ENCODE data around the gene SYNDIG1. TPM values are rescaled to one million over a fixed set of nuclear protein-coding genes. Genes with fewer than 3 reads are reported as not detected.
"Not testable (repeated sequence)": the region's sequence is repeated elsewhere in the genome, so short reads cannot be mapped to it uniquely, and the experiment has no call there.

Gene SYNDIG1
- total RNA-seq, 1 donor from 2014 or later, result not detected

DNA sequence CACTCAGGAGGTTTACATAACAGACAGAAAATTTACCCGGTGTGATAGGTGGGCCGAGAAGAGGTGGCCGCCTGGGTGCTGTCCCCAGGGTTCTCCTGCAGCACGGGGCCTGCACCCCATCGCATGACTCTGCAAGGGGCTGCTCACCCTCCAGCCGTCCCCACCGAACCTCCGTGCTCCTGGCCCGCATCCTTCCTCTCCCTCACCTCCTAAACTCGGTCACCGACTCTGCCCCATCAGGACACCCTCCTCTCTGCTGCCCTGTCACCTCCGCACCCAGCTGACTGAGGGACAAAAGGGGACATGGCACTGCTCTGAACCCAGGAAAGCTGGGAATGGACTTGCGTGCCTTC lies 147.6 kb downstream of the SYNDIG1 start:
- Mint-ChIP-seq H3K9me3 (no peaks in the 10 kb centered on the region), H3K4me1 (ENCODE audit: low read depth) (no peaks in the 10 kb centered on the region), H3K27ac (no peak overlapping the region), H3K36me3 (ENCODE audit: low read depth) (no peaks in the 10 kb centered on the region), H3K4me3 (no peak overlapping the region), H3K27me3 (ENCODE audit: insufficient read depth) (no peaks in the 10 kb centered on the region)
- no peak for DNase-seq (ENCODE audit: low spot score)
- intact Hi-C loops (cut with micrococcal nuclease), result no loop called here

GRCh38 chr20:24617757-24618450 lies 148.5 kb downstream of the SYNDIG1 start:
- no peak overlapping the region for H3K4me3 Mint-ChIP-seq

GRCh38 chr20:24618739-24619138 lies 149.3 kb downstream of the SYNDIG1 start:
- intact Hi-C loops (cut with micrococcal nuclease), result no loop called here

More at GRCh38 chr20:24617757-24618450, 148.5 kb downstream of the SYNDIG1 start:
- Mint-ChIP-seq H3K4me1 (ENCODE audit: low read depth) (no peaks in the 10 kb centered on the region), H3K9me3 (no peaks in the 10 kb centered on the region), H3K27me3 (ENCODE audit: insufficient read depth) (peaks cover 2% of the 10 kb centered on the region), H3K27ac (no peak overlapping the region), H3K36me3 (ENCODE audit: low read depth) (no peaks in the 10 kb centered on the region)
- intact Hi-C loops (cut with micrococcal nuclease), result no loop called here
- DNase-seq (ENCODE audit: low spot score), result no peak

DNA sequence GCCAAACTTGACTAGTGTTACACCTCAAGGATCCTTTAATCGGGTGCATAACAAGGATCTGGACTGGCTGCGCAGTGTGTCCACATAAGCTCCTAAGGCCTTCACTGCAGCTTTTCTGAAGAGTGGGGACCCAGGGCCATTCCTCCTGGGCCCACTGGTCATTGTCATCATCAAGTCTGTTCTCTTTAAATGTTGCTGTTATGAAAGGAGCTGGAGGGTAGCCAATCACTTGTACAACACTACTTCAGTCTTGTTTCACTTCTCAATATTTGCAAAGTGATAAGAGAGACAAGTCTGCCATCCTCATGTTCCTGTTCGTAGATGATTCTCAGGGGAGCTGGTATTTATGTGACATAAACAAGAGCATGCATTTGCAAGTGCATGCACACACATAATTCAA lies 149.8 kb downstream of the SYNDIG1 start:
- Mint-ChIP-seq H3K27me3 (ENCODE audit: insufficient read depth) (peaks cover 5% of the 10 kb centered on the region), H3K4me1 (ENCODE audit: low read depth) (no peaks in the 10 kb centered on the region), H3K4me3 (no peak overlapping the region), H3K27ac (no peak overlapping the region), H3K36me3 (ENCODE audit: low read depth) (no peaks in the 10 kb centered on the region), H3K9me3 (no peaks in the 10 kb centered on the region)
- no peak for DNase-seq (ENCODE audit: low spot score)
- intact Hi-C loops (cut with micrococcal nuclease), result no loop called here

More at GRCh38 chr20:24618739-24619138, 149.3 kb downstream of the SYNDIG1 start:
- H3K27ac Mint-ChIP-seq, result no peak overlapping the region
- no peak for DNase-seq (ENCODE audit: low spot score)
- no peak overlapping the region for H3K4me3 Mint-ChIP-seq
- H3K4me1 Mint-ChIP-seq (ENCODE audit: low read depth), result no peaks in the 10 kb centered on the region
- peaks cover 5% of the 10 kb centered on the region for H3K27me3 Mint-ChIP-seq (ENCODE audit: insufficient read depth)
- H3K36me3 Mint-ChIP-seq (ENCODE audit: low read depth), result no peaks in the 10 kb centered on the region
- no peaks in the 10 kb centered on the region for H3K9me3 Mint-ChIP-seq

DNA sequence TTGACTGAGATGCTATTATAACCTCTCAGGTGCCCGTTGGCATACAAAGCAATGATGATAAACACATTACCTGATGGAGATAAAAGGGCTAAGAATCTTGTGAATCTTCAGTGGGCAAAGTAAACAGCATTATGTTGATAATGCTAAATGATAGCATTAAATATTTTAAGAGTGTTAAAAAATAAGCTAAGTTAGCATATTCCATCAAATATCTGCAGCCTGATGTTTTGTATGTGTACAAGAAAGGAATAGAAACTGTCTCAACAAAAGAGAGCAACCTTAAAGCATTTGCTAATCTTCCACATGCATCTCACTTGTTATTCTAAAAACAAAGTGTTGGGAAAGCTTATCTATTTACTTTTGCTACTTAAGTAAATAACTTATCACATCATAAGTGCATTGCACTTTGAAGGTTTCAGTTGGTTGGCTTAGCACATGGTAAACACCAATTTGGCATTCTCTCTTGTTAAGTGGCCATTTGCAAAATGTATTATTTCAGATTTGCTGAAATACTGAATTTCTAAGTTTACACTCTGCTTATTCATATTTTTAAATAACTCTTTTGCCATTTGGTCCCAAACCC lies 151.6 kb downstream of the SYNDIG1 start:
- DNase-seq (ENCODE audit: low spot score), result no peak
- H3K4me1 Mint-ChIP-seq (ENCODE audit: low read depth), result no peaks in the 10 kb centered on the region
- H3K9me3 Mint-ChIP-seq, result no peaks in the 10 kb centered on the region
- H3K36me3 Mint-ChIP-seq (ENCODE audit: low read depth), result no peaks in the 10 kb centered on the region
- no peak overlapping the region for H3K4me3 Mint-ChIP-seq
- H3K27me3 Mint-ChIP-seq (ENCODE audit: insufficient read depth), result peaks cover 8% of the 10 kb centered on the region
- intact Hi-C loops (cut with micrococcal nuclease), result no loop called here
- H3K27ac Mint-ChIP-seq, result no peak overlapping the region

GRCh38 chr20:24622856-24623255 lies 153.4 kb downstream of the SYNDIG1 start:
- no peaks in the 10 kb centered on the region for H3K9me3 Mint-ChIP-seq
- intact Hi-C loops (cut with micrococcal nuclease), result no loop called here
- H3K4me1 Mint-ChIP-seq (ENCODE audit: low read depth), result no peaks in the 10 kb centered on the region
- no peaks in the 10 kb centered on the region for H3K36me3 Mint-ChIP-seq (ENCODE audit: low read depth)
- H3K27ac Mint-ChIP-seq, result no peak overlapping the region
- H3K27me3 Mint-ChIP-seq (ENCODE audit: insufficient read depth), result peaks cover 8% of the 10 kb centered on the region
- H3K4me3 Mint-ChIP-seq, result no peak overlapping the region
- no peak for DNase-seq (ENCODE audit: low spot score)

DNA sequence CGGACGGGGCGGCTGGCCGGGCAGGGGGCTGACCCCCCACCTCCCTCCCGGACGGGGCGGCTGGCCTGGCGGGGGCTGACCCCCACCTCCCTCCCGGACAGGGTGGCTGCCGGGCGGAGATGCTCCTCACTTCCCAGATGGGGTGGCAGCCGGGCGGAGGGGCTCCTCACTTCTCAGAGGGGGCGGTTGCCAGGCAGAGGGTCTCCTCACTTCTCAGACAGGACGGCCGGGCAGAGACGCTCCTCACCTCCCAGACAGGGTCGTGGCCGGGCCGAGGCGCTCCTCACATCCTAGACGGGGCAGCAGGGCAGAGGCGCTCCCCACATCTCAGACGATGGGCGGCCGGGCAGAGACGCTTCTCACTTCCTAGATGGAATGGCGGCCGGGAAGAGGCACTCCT lies 156.7 kb downstream of the SYNDIG1 start:
- not testable (repeated sequence) for H3K27ac Mint-ChIP-seq, H3K9me3 Mint-ChIP-seq

DNA sequence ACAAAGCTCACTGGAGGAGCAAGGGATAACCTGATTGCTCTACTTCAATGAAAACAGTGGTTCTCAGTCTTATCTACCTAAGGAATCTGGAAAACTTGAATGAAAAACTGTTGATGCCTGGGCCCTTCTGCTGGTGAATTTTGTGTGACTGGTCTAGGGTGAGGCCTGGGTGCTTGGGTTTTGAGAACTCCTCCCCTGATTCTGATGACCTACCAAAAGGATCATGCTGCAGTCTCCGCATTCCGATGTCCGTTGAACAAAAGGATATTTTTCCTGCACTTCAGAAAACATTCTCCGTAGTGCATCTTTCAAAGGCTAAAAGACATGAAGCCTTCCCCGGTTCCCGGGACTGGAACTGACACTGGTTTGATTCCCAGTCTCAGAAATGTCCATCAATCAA lies 157.9 kb downstream of the SYNDIG1 start:
- H3K27ac Mint-ChIP-seq, result no peak overlapping the region
- no peaks in the 10 kb centered on the region for H3K9me3 Mint-ChIP-seq
- H3K4me1 Mint-ChIP-seq (ENCODE audit: low read depth), result peaks cover 11% of the 10 kb centered on the region
- no peaks in the 10 kb centered on the region for H3K36me3 Mint-ChIP-seq (ENCODE audit: low read depth)
- intact Hi-C loops (cut with micrococcal nuclease), result no loop called here
- H3K4me3 Mint-ChIP-seq, result no peak overlapping the region
- no peak for DNase-seq (ENCODE audit: low spot score)
- H3K27me3 Mint-ChIP-seq (ENCODE audit: insufficient read depth), result peaks cover 8% of the 10 kb centered on the region

More for the DNA sequence above, 156.7 kb downstream of the SYNDIG1 start:
- H3K4me1 Mint-ChIP-seq (ENCODE audit: low read depth), result peaks cover 11% of the 10 kb centered on the region
- H3K36me3 Mint-ChIP-seq (ENCODE audit: low read depth); intact Hi-C loops (cut with micrococcal nuclease); H3K27me3 Mint-ChIP-seq (ENCODE audit: insufficient read depth); H3K4me3 Mint-ChIP-seq; DNase-seq (ENCODE audit: low spot score): not testable (repeated sequence)

GRCh38 chr20:24627926-24628325 lies 158.5 kb downstream of the SYNDIG1 start:
- intact Hi-C loops (cut with micrococcal nuclease), result no loop called here
- peaks cover 11% of the 10 kb centered on the region for H3K4me1 Mint-ChIP-seq (ENCODE audit: low read depth)
- no peak for DNase-seq (ENCODE audit: low spot score)

GRCh38 chr20:24628985-24629384 lies 159.6 kb downstream of the SYNDIG1 start:
- H3K9me3 Mint-ChIP-seq, result no peaks in the 10 kb centered on the region
- no peak overlapping the region for H3K27ac Mint-ChIP-seq
- no peaks in the 10 kb centered on the region for H3K36me3 Mint-ChIP-seq (ENCODE audit: low read depth)
- H3K27me3 Mint-ChIP-seq (ENCODE audit: insufficient read depth), result peaks cover 3% of the 10 kb centered on the region
- no peak for DNase-seq (ENCODE audit: low spot score)
- intact Hi-C loops (cut with micrococcal nuclease), result no loop called here
- H3K4me1 Mint-ChIP-seq (ENCODE audit: low read depth), result peaks cover 11% of the 10 kb centered on the region
- no peak overlapping the region for H3K4me3 Mint-ChIP-seq

More at GRCh38 chr20:24627926-24628325, 158.5 kb downstream of the SYNDIG1 start:
- H3K9me3 Mint-ChIP-seq, result no peaks in the 10 kb centered on the region
- no peak overlapping the region for H3K4me3 Mint-ChIP-seq
- no peak overlapping the region for H3K27ac Mint-ChIP-seq
- peaks cover 6% of the 10 kb centered on the region for H3K27me3 Mint-ChIP-seq (ENCODE audit: insufficient read depth)
- H3K36me3 Mint-ChIP-seq (ENCODE audit: low read depth), result no peaks in the 10 kb centered on the region

GRCh38 chr20:24629668-24630067 lies 160.2 kb downstream of the SYNDIG1 start:
- intact Hi-C loops (cut with micrococcal nuclease), result no loop called here
- DNase-seq (ENCODE audit: low spot score), result no peak
- Mint-ChIP-seq H3K27me3 (ENCODE audit: insufficient read depth) (peaks cover 5% of the 10 kb centered on the region), H3K4me1 (ENCODE audit: low read depth) (peaks cover 11% of the 10 kb centered on the region), H3K9me3 (no peaks in the 10 kb centered on the region), H3K4me3 (no peak overlapping the region), H3K27ac (no peak overlapping the region), H3K36me3 (ENCODE audit: low read depth) (no peaks in the 10 kb centered on the region)

- DNase-seq (ENCODE audit: low spot score), result no peak
- peaks cover 2% of the 10 kb centered on the region for H3K27me3 Mint-ChIP-seq (ENCODE audit: insufficient read depth)
- intact Hi-C loops (cut with micrococcal nuclease), result no loop called here
Measured at GRCh38 chr20:24630486-24631172, 161.2 kb downstream of the SYNDIG1 start.

GRCh38 chr20:24631173-24631505 lies 161.7 kb downstream of the SYNDIG1 start:
- H3K27ac Mint-ChIP-seq, result no peak overlapping the region

More at GRCh38 chr20:24630486-24631172, 161.2 kb downstream of the SYNDIG1 start:
- H3K4me1 Mint-ChIP-seq (ENCODE audit: low read depth), result peaks cover 11% of the 10 kb centered on the region
- H3K27ac Mint-ChIP-seq, result no peak overlapping the region
- no peaks in the 10 kb centered on the region for H3K9me3 Mint-ChIP-seq
- no peaks in the 10 kb centered on the region for H3K36me3 Mint-ChIP-seq (ENCODE audit: low read depth)
- no peak overlapping the region for H3K4me3 Mint-ChIP-seq

More at GRCh38 chr20:24631173-24631505, 161.7 kb downstream of the SYNDIG1 start:
- Mint-ChIP-seq H3K9me3 (no peaks in the 10 kb centered on the region), H3K4me1 (ENCODE audit: low read depth) (peaks cover 11% of the 10 kb centered on the region), H3K36me3 (ENCODE audit: low read depth) (no peaks in the 10 kb centered on the region), H3K27me3 (ENCODE audit: insufficient read depth) (peaks cover 2% of the 10 kb centered on the region), H3K4me3 (no peak overlapping the region)
- intact Hi-C loops (cut with micrococcal nuclease), result no loop called here
- no peak for DNase-seq (ENCODE audit: low spot score)

Measured in activated T-helper 1 cell treated with anti-CD3 and anti-CD28 coated beads, Interleukin-12 subunit alpha, Interleukin-12 subunit beta, Interleukin-2, Interleukin-4 antibody, amounts not matched to agents 30 ng/mL and 10 ng/mL and 1 ng/mL, durations not matched to agents 14 hours and 24 hours and 36 hours (primary cell).